Prostate gland (tissue), 2 donors: Measurements from ENCODE around the gene TUBGCP3. TPM values are rescaled to one million over a fixed set of nuclear protein-coding genes. Genes with fewer than 3 reads are reported as not detected.

Experiments
- DNase-seq: peaks from one replicate; pipeline ENCODE4 v3.0.0-alpha.2; 2019; ENCODE audit warnings: low spot score
- H3K27ac ChIP-seq, 2 donors: fragments of 200-600 bp; sonication (generic); 2 replicates each; pipeline ENCODE4 v1.5.1; 2017 to 2019
- H3K27me3 ChIP-seq: fragments of 200-600 bp; sonication (generic); replicated peaks from 2 replicates; pipeline ENCODE4 v1.5.1; 2019; ENCODE audit not compliant: insufficient read depth
- H3K36me3 ChIP-seq, 2 donors: fragments of 200-600 bp; sonication (generic); 1 replicate in 1 of 2; 2 replicates in 1 of 2; pipeline versions ENCODE4 v1.5.1 to v1.8.1; 2017 to 2019
- H3K4me1 ChIP-seq: fragments of 200-600 bp; sonication (generic); replicated peaks from 2 replicates; pipeline ENCODE4 v1.5.1; 2019
- H3K4me3 ChIP-seq, 2 donors: fragments of 200-600 bp; sonication (generic); 2 replicates each; pipeline ENCODE4 v1.5.1; 2017 to 2019
- H3K9me3 ChIP-seq: fragments of 200-600 bp; sonication (generic); 2 replicates; pipeline ENCODE4 v1.5.1; 2017
- POLR2A ChIP-seq: fragments of 450-650 bp; IDR thresholded peaks from one replicate; pipeline ENCODE4 v1.6.1; 2016; ENCODE audit warnings: antibody characterized with exemption, mild to moderate bottlenecking
- POLR2AphosphoS5 ChIP-seq: sonication (generic); formaldehyde crosslinking; IDR thresholded peaks from one replicate; pipeline ENCODE4 v1.6.1; 2017; ENCODE audit warnings: antibody characterized with exemption
- WGBS: methylation state at CpG from one replicate; pipeline ENCODE4 v1.1.5; 2018; 5-methylcytosine and 5-hydroxymethylcytosine counted together
- intact Hi-C: fragments of 100-400 bp; cut with DNase I; formaldehyde crosslinking; loops from one replicate; pipeline ENCODE4 v1.14.2; 2022
- total RNA-seq, 2 donors: library from RNA; depleted of rRNA; stranded (reverse); fragments of >200 nt; gene quantifications; one replicate each; pipeline ENCODE4 v1.1.0, GENCODE V29; 2016
- TF ChIP-seq, protein P1 (sequence below), 4 experiments: fragments of 200-600 bp in 2 of 4; fragments of 450-650 bp in 2 of 4; sonication (generic) in 2 of 4; IDR thresholded peaks; 1 replicate in 3 of 4; 2 replicates in 1 of 4; pipeline ENCODE4 v1.5.1; 2016 to 2019; ENCODE audit warnings: antibody characterized with exemption in 4 of 4, mild to moderate bottlenecking in 2 of 4, moderate library complexity in 2 of 4

The TUBGCP3 gene
- total RNA-seq, 2 donors from 2014 or later: 19.7 to 37.5 TPM

DNA sequence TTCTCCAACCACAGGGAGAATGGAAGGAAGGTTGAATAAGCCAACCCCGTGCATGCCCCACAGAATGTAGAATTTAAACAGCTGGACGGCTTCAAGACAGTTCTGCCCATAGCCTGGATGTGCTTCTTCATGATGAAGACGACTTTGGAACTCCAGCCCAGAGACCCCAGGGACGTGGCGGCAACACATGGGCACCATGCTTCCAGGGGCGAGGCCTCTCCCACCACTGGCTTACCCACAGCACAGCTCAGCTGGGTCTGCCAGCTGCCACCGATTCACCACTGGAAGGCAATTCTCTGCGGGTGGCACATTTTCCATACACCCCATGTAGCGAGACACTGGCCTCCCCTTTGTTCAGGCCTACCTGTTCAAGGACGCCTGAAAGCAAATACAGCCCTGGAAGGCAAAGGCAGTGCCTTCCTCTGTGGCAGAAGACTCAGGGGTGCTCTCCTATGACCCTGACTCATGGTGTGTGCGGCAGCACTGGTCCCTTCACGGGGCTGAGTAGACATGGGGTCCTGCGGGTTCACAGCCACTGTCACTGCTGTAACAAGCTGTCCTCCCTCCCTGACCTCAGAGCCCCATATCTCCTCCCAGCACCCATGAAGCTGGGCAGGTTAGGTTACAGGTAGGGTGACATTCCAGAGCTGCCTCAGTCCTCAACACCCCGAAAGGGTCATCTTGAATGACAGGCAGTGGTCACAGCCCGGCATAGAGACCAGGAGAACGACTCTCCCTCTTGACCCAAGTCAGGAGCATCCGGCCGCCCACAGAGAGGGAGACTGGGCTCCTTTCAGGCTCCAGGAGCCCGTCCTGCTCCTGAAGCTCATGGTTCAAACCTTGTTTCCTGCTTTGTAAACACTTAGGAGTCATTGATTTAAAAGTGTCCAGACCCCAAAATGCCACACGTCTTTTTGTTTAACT is 139.1 kb downstream of the TUBGCP3 start:
- TF ChIP-seq, protein P1, sequence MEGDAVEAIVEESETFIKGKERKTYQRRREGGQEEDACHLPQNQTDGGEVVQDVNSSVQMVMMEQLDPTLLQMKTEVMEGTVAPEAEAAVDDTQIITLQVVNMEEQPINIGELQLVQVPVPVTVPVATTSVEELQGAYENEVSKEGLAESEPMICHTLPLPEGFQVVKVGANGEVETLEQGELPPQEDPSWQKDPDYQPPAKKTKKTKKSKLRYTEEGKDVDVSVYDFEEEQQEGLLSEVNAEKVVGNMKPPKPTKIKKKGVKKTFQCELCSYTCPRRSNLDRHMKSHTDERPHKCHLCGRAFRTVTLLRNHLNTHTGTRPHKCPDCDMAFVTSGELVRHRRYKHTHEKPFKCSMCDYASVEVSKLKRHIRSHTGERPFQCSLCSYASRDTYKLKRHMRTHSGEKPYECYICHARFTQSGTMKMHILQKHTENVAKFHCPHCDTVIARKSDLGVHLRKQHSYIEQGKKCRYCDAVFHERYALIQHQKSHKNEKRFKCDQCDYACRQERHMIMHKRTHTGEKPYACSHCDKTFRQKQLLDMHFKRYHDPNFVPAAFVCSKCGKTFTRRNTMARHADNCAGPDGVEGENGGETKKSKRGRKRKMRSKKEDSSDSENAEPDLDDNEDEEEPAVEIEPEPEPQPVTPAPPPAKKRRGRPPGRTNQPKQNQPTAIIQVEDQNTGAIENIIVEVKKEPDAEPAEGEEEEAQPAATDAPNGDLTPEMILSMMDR (IDR thresholded peaks at IDR 0.05): no peak
- TF ChIP-seq POLR2A (no peak), POLR2AphosphoS5 (no peak)
- H3K4me1 ChIP-seq: no peaks in the 10 kb centered on the region

DNA sequence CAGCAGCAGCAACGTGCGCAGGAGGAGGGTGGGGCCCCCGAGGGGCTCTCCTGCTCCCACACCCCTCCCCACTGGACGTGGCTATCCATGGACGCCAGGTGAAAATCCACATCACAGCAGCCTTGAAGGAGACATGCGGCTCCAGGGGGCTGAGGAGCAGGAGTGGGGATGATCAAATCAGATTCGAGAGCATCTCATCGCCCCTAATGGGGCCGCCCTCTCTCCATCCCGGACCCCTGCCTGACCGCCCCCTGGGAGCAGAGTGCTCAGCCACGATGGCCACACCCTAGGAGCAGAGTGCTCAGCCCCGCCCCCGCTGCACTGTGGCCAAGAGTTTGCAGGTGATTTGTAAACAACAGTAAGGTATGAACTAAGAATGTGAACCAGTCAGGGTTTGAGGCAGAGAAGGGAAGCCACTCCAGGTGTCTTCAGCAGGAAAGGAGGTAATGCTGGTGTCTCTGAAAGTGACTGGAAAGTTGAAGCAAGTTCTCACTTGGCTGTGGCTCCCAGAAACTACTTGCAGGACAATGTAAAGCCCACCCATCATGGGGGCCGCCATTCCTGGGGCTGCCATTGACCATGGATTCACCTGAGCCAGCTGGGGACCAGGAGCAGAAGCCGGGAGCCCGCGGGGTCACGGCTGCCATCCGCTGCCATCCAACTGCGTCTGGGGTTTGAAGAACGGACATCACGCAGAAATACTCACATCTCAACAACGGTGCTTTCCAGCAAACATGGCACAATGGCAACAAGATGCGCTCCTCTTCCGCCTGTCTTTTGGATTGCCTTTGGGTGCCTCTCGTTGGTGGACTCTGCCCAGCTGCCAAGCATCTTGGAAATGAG is 140.0 kb downstream of the TUBGCP3 start:
- Histone ChIP-seq H3K27me3 (peaks cover 8% of the 10 kb centered on the region), H3K36me3 (no peaks in the 10 kb centered on the region), H3K4me3 (no peak overlapping the region), H3K27ac (no peak overlapping the region), H3K4me1 (no peaks in the 10 kb centered on the region), H3K9me3 (no peaks in the 10 kb centered on the region)
- intact Hi-C loops: loop anchor here (5.0 kb wide), 1 partner anchor 159 kb away; no protein-coding TSS in a partner anchor
- TF ChIP-seq POLR2A: no peak
- no peak for TF ChIP-seq POLR2AphosphoS5
- TF ChIP-seq, protein P1 (IDR thresholded peaks at IDR 0.05): no peak
- 79% methylated on average over 27 of the region's 27 CpGs for WGBS
- no peak for DNase-seq

More for the DNA sequence above, 139.1 kb downstream of the TUBGCP3 start:
- no peaks in the 10 kb centered on the region for H3K9me3 ChIP-seq
- H3K27ac ChIP-seq: no peak overlapping the region
- 86% methylated on average over 20 of the region's 20 CpGs for WGBS
- peaks cover 8% of the 10 kb centered on the region for H3K27me3 ChIP-seq
- no peaks in the 10 kb centered on the region for H3K36me3 ChIP-seq
- intact Hi-C loops: loop anchor here (5.0 kb wide), 1 partner anchor 158 kb away; no protein-coding TSS in a partner anchor
- no peak overlapping the region for H3K4me3 ChIP-seq
- DNase-seq: no peak

DNA sequence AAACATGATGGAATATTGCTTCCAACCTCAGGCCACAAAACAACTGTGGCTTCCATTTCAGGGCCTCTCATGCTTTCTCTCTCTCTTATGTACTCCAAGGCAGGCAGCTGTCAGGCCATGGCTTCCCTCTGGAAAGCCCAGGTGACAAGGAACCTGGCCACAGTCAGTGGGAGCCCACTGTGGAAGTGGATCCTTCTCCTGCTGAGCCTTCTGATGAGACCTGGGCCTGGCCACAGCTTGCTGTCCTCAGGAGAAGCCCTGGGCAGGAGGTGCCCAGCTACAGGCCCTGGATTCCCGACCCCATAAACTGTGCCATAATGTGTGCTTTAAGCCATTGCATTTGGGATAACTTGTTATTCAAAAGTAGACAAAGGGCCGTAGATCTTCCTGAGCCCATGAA is 140.6 kb downstream of the TUBGCP3 start:
- intact Hi-C loops: loop anchor here (5.0 kb wide), 1 partner anchor 160 kb away; no protein-coding TSS in a partner anchor
- 88% methylated on average over 2 of the region's 2 CpGs for WGBS
- no peak for DNase-seq

DNA sequence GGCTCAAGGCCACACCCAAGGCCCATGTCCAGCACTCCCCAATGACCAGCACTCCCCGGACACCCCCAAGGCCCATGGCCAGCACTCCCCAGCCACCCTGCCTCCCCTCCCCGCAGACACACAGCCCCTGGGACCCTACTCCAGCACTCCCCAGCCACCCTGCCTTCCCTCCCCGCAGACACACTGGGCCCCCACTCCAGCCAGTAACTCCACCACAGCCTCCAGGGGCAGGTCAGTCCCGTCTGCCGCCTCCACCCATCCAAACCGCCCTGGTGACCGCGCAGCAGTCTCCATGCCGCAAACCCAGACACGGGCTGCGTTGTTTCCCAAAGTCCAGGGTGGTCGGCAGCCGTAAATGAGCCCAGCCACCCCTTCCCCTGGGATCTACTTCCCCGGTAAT is 141.1 kb downstream of the TUBGCP3 start:
- Histone ChIP-seq H3K27me3 (peaks cover 12% of the 10 kb centered on the region), H3K9me3 (no peaks in the 10 kb centered on the region), H3K4me1 (no peaks in the 10 kb centered on the region), H3K36me3 (no peaks in the 10 kb centered on the region), H3K27ac (no peak overlapping the region), H3K4me3 (no peak overlapping the region)
- no peak for DNase-seq
- 79% methylated on average over 14 of the region's 14 CpGs for WGBS
- intact Hi-C loops: loop anchor here (5.0 kb wide), 1 partner anchor 160 kb away; no protein-coding TSS in a partner anchor
- TF ChIP-seq, protein P1 (IDR thresholded peaks at IDR 0.05): no peak
- TF ChIP-seq POLR2AphosphoS5 (no peak), POLR2A (no peak)

More for the DNA sequence above, 140.6 kb downstream of the TUBGCP3 start:
- no peaks in the 10 kb centered on the region for H3K36me3 ChIP-seq
- H3K4me3 ChIP-seq: no peak overlapping the region
- no peaks in the 10 kb centered on the region for H3K4me1 ChIP-seq
- no peaks in the 10 kb centered on the region for H3K9me3 ChIP-seq
- H3K27me3 ChIP-seq: peaks cover 8% of the 10 kb centered on the region
- no peak overlapping the region for H3K27ac ChIP-seq
- TF ChIP-seq, protein P1 (IDR thresholded peaks at IDR 0.05): no peak
- TF ChIP-seq POLR2A: no peak
- TF ChIP-seq POLR2AphosphoS5: no peak
